Loucy (cell line): ENCODE measurements around the gene RNU6-9.

ENCODE experiments used
- H2AFZ ChIP-seq: fragments of 200-600 bp; sonication (generic); 2 replicates; pipeline ENCODE4 v1.6.0; 2016; ENCODE audit warnings: antibody characterized with exemption, mild to moderate bottlenecking, low read length, moderate library complexity
- H3F3A ChIP-seq: fragments of 200-600 bp; 2 replicates; pipeline ENCODE4 v1.6.0; 2016; ENCODE audit warnings: antibody characterized with exemption, low read depth, mild to moderate bottlenecking
- H3K27me3 ChIP-seq: fragments of 200-600 bp; sonication (generic); 2 replicates; pipeline ENCODE4 v1.6.1; 2014; ENCODE audit warnings: low read length, mild to moderate bottlenecking; ENCODE audit not compliant: insufficient read depth, poor library complexity, severe bottlenecking
- H3K36me3 ChIP-seq: fragments of 200-600 bp; sonication (generic); 2 replicates; pipeline ENCODE4 v1.6.1; 2016; ENCODE audit warnings: low read length; ENCODE audit not compliant: insufficient read depth
- H3K4me1 ChIP-seq: fragments of 200-600 bp; sonication (generic); 2 replicates; pipeline ENCODE4 v1.5.1; 2014; ENCODE audit warnings: low read length, mild to moderate bottlenecking; ENCODE audit not compliant: insufficient read depth, poor library complexity, severe bottlenecking
- H3K4me2 ChIP-seq: fragments of 200-600 bp; sonication (generic); 2 replicates; pipeline ENCODE4 v1.6.0; 2014; ENCODE audit warnings: antibody characterized with exemption, low read length, low read depth, mild to moderate bottlenecking; ENCODE audit not compliant: poor library complexity, severe bottlenecking
- H3K4me3 ChIP-seq: fragments of 200-600 bp; sonication (generic); 2 replicates; pipeline ENCODE4 v1.5.1; 2014; ENCODE audit warnings: low read length, mild to moderate bottlenecking, mixed read lengths; ENCODE audit not compliant: poor library complexity, severe bottlenecking
- H3K79me2 ChIP-seq: fragments of 200-600 bp; sonication (generic); 2 replicates; pipeline ENCODE4 v1.6.1; 2014; ENCODE audit warnings: low read length; ENCODE audit not compliant: insufficient read depth
- H3K9ac ChIP-seq: fragments of 200-600 bp; sonication (generic); 2 replicates; pipeline ENCODE4 v1.6.0; 2014; ENCODE audit warnings: mild to moderate bottlenecking, low read depth, low read length, moderate library complexity; ENCODE audit not compliant: poor library complexity, severe bottlenecking
- H3K9me2 ChIP-seq: fragments of 200-600 bp; sonication (generic); replicated peaks from 2 replicates; pipeline ENCODE4 v1.6.1; 2016; ENCODE audit warnings: low read depth, low read length, mixed read lengths
- H3K9me3 ChIP-seq: fragments of 200-600 bp; sonication (generic); 2 replicates; pipeline ENCODE4 v1.6.1; 2014; ENCODE audit warnings: mild to moderate bottlenecking, antibody characterized with exemption, low read length, low read depth; ENCODE audit not compliant: insufficient read depth
- H4K20me1 ChIP-seq: fragments of 200-600 bp; sonication (generic); 2 replicates; pipeline ENCODE4 v1.6.0; 2014; ENCODE audit warnings: antibody characterized with exemption, low read length, mild to moderate bottlenecking; ENCODE audit not compliant: insufficient read depth, poor library complexity, severe bottlenecking
- CTCF ChIP-seq: fragments of 200-600 bp; sonication (generic); conservative IDR thresholded peaks from 2 replicates; pipeline ENCODE4 v1.5.1; 2014; ENCODE audit warnings: mild to moderate bottlenecking, antibody characterized with exemption, low read length
- EZH2phosphoT487 ChIP-seq: fragments of 200-600 bp; IDR thresholded peaks from 2 replicates; pipeline ENCODE4 v1.6.1; 2018; ENCODE audit warnings: antibody characterized with exemption, mild to moderate bottlenecking, moderate library complexity, borderline replicate concordance

RNU6-9 gene

DNA sequence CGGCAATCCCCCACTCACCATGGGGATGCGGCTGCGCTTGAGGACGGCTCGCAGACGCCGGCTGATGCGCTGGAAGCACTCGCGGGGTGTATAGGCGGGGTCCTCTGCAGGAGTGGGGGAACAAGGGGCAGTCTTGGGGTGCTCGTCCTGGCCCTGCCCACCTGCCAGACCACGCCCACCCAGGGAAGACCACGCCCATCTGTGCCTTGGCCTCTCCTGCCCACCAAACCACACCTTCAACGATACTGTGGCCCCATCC is 6.7 kb downstream of the RNU6-9 start:
- Histone ChIP-seq H3K79me2 (no peaks in the 10 kb centered on the region), H3F3A (no peaks in the 10 kb centered on the region), H3K9me3 (no peaks in the 10 kb centered on the region), H3K9me2 (no peaks in the 10 kb centered on the region), H3K4me1 (no peaks in the 10 kb centered on the region), H3K27me3 (no peaks in the 10 kb centered on the region), H3K4me2 (no peak overlapping the region), H3K4me3 (no peak overlapping the region), H2AFZ (no peak overlapping the region), H3K36me3 (no peaks in the 10 kb centered on the region), H4K20me1 (peaks cover 3% of the 10 kb centered on the region), H3K9ac (no peak overlapping the region)
- TF ChIP-seq EZH2phosphoT487 (no peak), CTCF (no peak)

DNA sequence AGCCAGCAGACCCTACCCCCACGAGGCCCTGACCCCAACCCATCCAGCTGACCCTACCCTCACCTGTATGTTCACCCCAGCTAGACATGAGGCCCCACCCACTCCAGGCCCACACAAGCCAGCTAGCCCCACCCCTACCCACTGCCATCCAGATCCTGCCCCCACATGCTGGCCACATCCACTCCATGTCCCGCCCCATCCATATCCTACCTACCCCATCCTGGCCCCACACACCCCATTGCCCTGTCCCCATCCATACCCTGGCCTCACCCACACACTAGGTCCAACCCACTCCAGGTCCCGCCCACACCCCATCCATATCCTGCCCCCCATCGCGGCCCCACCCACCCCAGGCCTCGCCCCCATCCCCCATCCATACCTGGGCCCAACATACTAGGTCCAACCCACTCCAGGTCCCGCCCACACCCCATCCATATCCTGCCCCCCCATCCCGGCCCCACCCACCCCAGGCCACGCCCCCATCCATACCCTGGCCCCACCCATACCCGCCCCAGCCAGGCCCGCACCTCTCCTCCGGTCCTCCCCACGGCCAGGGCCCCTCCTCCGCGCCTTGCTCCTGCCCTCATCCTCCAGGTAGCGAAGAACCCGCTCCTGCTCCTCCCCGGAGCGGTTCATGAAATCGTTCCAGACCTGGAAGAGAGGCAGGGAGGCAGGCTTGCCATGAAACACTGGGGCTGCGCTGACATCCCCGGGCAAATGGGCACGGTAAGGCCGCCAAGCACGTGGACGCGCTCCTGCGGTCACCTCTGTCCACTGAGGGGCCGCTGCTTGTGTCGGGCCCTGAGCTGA is 7.2 kb downstream of the RNU6-9 start:
- Histone ChIP-seq H3K27me3 (no peaks in the 10 kb centered on the region), H3K9me2 (no peaks in the 10 kb centered on the region), H3K4me2 (no peak overlapping the region), H3K4me1 (no peaks in the 10 kb centered on the region), H3F3A (no peaks in the 10 kb centered on the region), H3K9ac (no peak overlapping the region), H2AFZ (no peak overlapping the region), H4K20me1 (peaks cover 3% of the 10 kb centered on the region), H3K4me3 (no peak overlapping the region), H3K36me3 (no peaks in the 10 kb centered on the region), H3K79me2 (no peaks in the 10 kb centered on the region), H3K9me3 (no peaks in the 10 kb centered on the region)
- no peak for TF ChIP-seq EZH2phosphoT487

DNA sequence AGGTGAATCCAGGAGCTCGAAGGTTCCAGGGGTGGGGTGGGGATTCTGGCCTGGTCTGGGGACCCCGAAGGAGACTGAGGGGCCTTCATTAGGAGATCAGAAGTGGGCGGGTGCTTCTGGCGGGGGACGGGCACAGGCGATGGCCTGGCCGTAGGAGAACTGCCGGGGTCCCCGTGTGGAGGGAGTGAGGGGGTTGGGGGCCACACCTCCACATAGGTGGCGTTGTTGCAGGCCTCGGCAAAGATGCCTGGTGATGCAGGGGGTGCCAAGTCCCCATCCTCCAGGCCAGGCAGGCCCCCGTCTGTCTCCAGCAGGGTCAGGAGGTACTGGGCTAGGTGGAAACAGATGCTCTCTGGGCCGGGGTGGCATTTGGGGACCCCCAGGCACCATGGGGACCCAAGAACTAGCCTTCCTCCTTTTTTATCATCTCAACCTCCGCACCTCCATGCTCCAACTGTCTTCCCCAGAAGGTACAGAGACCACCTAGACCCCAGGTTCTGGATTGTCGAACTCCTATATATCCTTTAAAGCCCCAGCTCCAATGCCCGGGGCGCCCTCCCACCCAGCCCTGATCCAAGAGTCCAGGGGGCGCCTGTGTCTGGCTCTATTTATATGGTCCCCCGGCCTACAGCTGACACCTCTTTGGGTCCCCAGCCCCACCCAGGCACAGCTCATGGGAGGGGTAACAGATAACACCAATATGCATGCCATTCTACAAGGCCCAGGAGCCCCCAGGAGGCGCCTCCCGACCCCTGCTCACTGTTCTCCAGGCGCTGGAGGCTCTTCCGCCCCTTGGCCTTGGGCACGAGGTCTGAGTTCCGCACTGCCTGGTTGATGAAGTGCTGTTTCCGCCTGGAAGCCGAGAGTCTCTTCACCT is 8.2 kb downstream of the RNU6-9 start:
- H3K4me2 ChIP-seq: no peak overlapping the region
- H3K36me3 ChIP-seq: no peaks in the 10 kb centered on the region
- TF ChIP-seq CTCF (no peak), EZH2phosphoT487 (no peak)
- H3K9ac ChIP-seq: no peak overlapping the region
- H3K9me2 ChIP-seq: no peaks in the 10 kb centered on the region
- H3K4me3 ChIP-seq: no peak overlapping the region
- peaks cover 3% of the 10 kb centered on the region for H4K20me1 ChIP-seq
- no peak overlapping the region for H2AFZ ChIP-seq
- H3K4me1 ChIP-seq: peaks cover under 1% of the 10 kb centered on the region
- no peaks in the 10 kb centered on the region for H3K79me2 ChIP-seq
- H3K9me3 ChIP-seq: no peaks in the 10 kb centered on the region
- H3K27me3 ChIP-seq: no peaks in the 10 kb centered on the region
- H3F3A ChIP-seq: no peaks in the 10 kb centered on the region
